DOHH2 (cell line): ENCODE measurements around the gene CFAP73.

Experiments
- EZH2phosphoT487 ChIP-seq: fragments of 200-600 bp; sonication (generic); IDR thresholded peaks from 2 replicates; pipeline ENCODE4 v1.6.1; 2017; ENCODE audit warnings: borderline replicate concordance, mild to moderate bottlenecking, antibody characterized with exemption, low read length, moderate library complexity, mixed read lengths
- TF ChIP-seq, protein P1 (sequence below): fragments of 200-600 bp; sonication (generic); IDR thresholded peaks from one replicate; pipeline ENCODE4 v1.5.1; 2014; ENCODE audit warnings: antibody characterized with exemption, mild to moderate bottlenecking, low read depth, low read length; ENCODE audit not compliant: poor library complexity, severe bottlenecking

DNA sequence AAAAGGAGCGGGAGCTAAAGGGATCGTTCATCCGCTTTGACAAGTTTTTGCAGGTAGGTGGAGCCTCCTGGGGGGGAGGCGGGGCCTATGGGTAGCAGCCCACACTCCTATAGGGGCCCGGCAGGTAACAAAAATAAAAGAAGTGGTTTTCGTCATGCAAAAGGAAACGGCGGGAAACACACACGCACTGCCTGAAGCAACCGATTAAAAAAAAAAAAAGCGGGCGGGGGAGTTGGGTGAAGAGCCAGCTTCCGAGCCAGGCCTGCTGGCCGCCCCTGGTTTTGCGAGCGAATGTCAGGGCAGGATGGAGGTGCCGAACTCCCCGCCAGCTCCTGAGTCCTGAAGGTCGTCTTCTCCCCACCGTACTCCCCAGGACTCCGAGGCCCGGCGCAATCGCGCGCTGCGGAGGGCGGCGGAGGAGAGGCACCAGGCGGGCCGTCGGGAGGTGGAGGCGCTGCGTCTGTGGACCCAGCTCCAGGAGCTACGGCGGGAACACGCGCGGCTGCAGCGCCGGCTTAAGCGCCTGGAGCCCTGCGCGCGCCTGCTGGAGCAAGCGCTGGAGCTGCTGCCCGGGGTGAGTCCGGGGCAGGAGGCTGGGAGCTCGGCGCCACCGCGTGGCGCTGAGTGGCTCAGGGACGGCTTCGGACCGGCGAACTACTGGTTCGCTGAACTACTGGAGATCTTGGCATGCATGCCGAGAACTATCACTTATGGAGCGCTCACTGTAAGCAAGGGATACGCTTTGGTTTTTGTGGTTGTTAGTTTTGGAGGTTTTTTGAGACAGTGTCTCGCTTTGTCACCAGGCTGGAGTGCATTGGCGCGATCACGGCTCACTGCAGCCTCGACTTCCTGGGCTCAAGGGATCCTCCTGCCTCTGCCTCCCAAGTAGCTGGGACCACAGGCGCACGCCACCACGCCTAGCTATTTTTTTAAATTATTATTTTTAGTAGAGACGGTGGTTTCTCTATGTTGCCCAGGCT lies 3.6 kb downstream of the CFAP73 start:
- TF ChIP-seq, protein P1, sequence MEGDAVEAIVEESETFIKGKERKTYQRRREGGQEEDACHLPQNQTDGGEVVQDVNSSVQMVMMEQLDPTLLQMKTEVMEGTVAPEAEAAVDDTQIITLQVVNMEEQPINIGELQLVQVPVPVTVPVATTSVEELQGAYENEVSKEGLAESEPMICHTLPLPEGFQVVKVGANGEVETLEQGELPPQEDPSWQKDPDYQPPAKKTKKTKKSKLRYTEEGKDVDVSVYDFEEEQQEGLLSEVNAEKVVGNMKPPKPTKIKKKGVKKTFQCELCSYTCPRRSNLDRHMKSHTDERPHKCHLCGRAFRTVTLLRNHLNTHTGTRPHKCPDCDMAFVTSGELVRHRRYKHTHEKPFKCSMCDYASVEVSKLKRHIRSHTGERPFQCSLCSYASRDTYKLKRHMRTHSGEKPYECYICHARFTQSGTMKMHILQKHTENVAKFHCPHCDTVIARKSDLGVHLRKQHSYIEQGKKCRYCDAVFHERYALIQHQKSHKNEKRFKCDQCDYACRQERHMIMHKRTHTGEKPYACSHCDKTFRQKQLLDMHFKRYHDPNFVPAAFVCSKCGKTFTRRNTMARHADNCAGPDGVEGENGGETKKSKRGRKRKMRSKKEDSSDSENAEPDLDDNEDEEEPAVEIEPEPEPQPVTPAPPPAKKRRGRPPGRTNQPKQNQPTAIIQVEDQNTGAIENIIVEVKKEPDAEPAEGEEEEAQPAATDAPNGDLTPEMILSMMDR: peak; percentile 75
- TF ChIP-seq EZH2phosphoT487: no peak
